Medulla oblongata (tissue), 1 donor: ENCODE measurements around the gene MAGEB4.

ENCODE experiments used
- DNase-seq: peaks from one replicate; pipeline ENCODE4 v3.0.0-alpha.2; 2015; ENCODE audit errors: extremely low spot score

The MAGEB4 gene

DNA sequence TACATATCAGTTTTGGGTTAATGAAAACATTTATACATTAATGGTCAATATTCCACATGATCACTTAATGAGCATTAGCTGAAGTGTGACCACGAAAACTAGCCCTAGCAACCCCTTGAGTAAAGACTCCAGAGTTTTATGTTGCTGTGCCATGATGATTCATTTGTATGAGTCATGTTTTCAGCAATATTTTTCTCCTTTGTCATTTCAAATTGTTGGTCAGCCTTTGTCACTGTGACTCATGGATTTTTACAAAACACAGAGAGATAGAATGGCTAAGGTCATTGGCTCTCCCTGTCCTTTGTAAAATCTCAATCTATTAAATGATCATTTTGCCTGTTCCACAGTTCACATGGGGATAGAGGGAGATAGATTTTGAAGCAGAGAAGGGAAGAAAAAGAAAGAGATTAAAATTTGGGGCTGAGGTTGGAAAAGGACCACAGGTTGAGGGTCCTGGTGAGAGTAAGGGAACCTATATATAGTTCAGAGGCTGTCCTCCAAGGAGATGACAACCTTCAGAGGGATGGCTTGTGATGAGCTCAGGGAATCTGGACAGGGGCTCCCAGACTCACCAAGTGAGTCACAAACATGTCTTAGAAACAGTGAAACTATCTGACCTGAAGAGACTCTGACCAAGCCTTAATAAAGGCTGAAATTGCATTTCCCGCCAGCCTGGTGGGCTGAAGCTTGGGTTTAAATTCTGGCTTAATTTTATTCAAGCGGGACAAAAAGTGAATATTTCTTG lies 41.8 kb downstream of the MAGEB4 start:
- no peak for DNase-seq
